Measurements from ENCODE around the gene KRTAP9-4. TPM values are rescaled to one million over a fixed set of nuclear protein-coding genes. Genes with fewer than 3 reads are reported as not detected.

Gene KRTAP9-4
- polyA plus RNA-seq, 2 of the 4 experiments (the other 2 are of a cell fraction): not detected

GRCh38 chr17:41298458-41299135, 49.1 kb downstream of the KRTAP9-4 start:
- Histone ChIP-seq H3K27ac (no peak overlapping the region), H3K4me1 (no peaks in the 10 kb centered on the region), H3K4me2 (no peak overlapping the region), H3K4me3 (no peak overlapping the region), H3K9me3 (no peaks in the 10 kb centered on the region)
- ChIA-PET CTCF (interaction anchor here (0.7 kb wide), 1 partner anchor 18 kb away, joined by 3 read pairs; no protein-coding TSS in a partner anchor), POLR2A (no interaction called here)
- WGBS (ENCODE audit: missing lambda C conversion rate): 76% methylated on average over 20 of the region's 20 CpGs
- FAIRE-seq (no peak), DNase-seq (ENCODE audit: low read depth in 1 of 2, low spot score in 1 of 2) (no peak), ATAC-seq (no peak)
- no peak for TF ChIP-seq GATA3 (IDR thresholded peaks at IDR 0.05; ENCODE audit: borderline replicate concordance)
- TF ChIP-seq CHD4 (IDR thresholded peaks at IDR 0.05; ENCODE audit: borderline replicate concordance): no peak
- no peak for TF ChIP-seq PBX3 (IDR thresholded peaks at IDR 0.05)
- TF ChIP-seq HDAC2 (IDR thresholded peaks at IDR 0.05): no peak
- no peak for TF ChIP-seq ESRRA (IDR thresholded peaks at IDR 0.05; ENCODE audit: borderline replicate concordance, low read length)
- TF ChIP-seq ZNF302 (CRISPR knock-in tag; IDR thresholded peaks at IDR 0.05): no peak

Small RNAs within 50 kb of the gene (small RNA-seq; reads per million reads assigned to genes)
- gene KRTAP9-10P: 0 reads per million in 6 experiments

Other genes starting within 250 kb of the KRTAP9-4 start
Only the 30 nearest of the 41 such genes appear.
- not detected in 2 replicates for gene KRTAP2-3, start 189.6 kb upstream of the KRTAP9-4 start, polyA plus RNA-seq (2011; rRNA removed)
- gene KRTAP2-3, start 189.6 kb upstream of the KRTAP9-4 start, polyA plus RNA-seq (2017; fragmentation: RNase III; extraction: RNeasy Plus Mini Kit Qiagen cat#74134 plus additional on column Dnase treatment): 0.10 TPM in 1 of 3 replicates, not detected in the others
- gene KRTAP2-4, start 183.8 kb upstream of the KRTAP9-4 start, polyA plus RNA-seq (2011; rRNA removed): not detected in 2 replicates
- gene KRTAP2-4, start 183.8 kb upstream of the KRTAP9-4 start, polyA plus RNA-seq (2017; fragmentation: RNase III; extraction: RNeasy Plus Mini Kit Qiagen cat#74134 plus additional on column Dnase treatment): not detected in 3 replicates
- gene KRTAP4-7, start 165.5 kb upstream of the KRTAP9-4 start, polyA plus RNA-seq (2011; rRNA removed): not detected in 2 replicates
- gene KRTAP4-7, start 165.5 kb upstream of the KRTAP9-4 start, polyA plus RNA-seq (2017; fragmentation: RNase III; extraction: RNeasy Plus Mini Kit Qiagen cat#74134 plus additional on column Dnase treatment): not detected in 3 replicates
- not detected in 2 replicates for gene KRTAP4-8, start 151.5 kb upstream of the KRTAP9-4 start, polyA plus RNA-seq (2011; rRNA removed)
- not detected in 3 replicates for gene KRTAP4-8, start 151.5 kb upstream of the KRTAP9-4 start, polyA plus RNA-seq (2017; fragmentation: RNase III; extraction: RNeasy Plus Mini Kit Qiagen cat#74134 plus additional on column Dnase treatment)
- gene KRTAP4-16, start 147.5 kb upstream of the KRTAP9-4 start, polyA plus RNA-seq (2011; rRNA removed): not detected in 2 replicates
- gene KRTAP4-16, start 147.5 kb upstream of the KRTAP9-4 start, polyA plus RNA-seq (2017; fragmentation: RNase III; extraction: RNeasy Plus Mini Kit Qiagen cat#74134 plus additional on column Dnase treatment): not detected in 3 replicates
- gene KRTAP4-9, start 144.3 kb upstream of the KRTAP9-4 start, polyA plus RNA-seq (2011; rRNA removed): not detected in 2 replicates
- not detected in 3 replicates for gene KRTAP4-9, start 144.3 kb upstream of the KRTAP9-4 start, polyA plus RNA-seq (2017; fragmentation: RNase III; extraction: RNeasy Plus Mini Kit Qiagen cat#74134 plus additional on column Dnase treatment)
- not detected in 2 replicates for gene KRTAP4-11, start 131.3 kb upstream of the KRTAP9-4 start, polyA plus RNA-seq (2011; rRNA removed)
- gene KRTAP4-11, start 131.3 kb upstream of the KRTAP9-4 start, polyA plus RNA-seq (2017; fragmentation: RNase III; extraction: RNeasy Plus Mini Kit Qiagen cat#74134 plus additional on column Dnase treatment): not detected in 3 replicates
- not detected in 2 replicates for gene KRTAP4-12, start 125.5 kb upstream of the KRTAP9-4 start, polyA plus RNA-seq (2011; rRNA removed)
- gene KRTAP4-12, start 125.5 kb upstream of the KRTAP9-4 start, polyA plus RNA-seq (2017; fragmentation: RNase III; extraction: RNeasy Plus Mini Kit Qiagen cat#74134 plus additional on column Dnase treatment): not detected in 3 replicates
- not detected in 2 replicates for gene KRTAP4-6, start 109.1 kb upstream of the KRTAP9-4 start, polyA plus RNA-seq (2011; rRNA removed)
- not detected in 3 replicates for gene KRTAP4-6, start 109.1 kb upstream of the KRTAP9-4 start, polyA plus RNA-seq (2017; fragmentation: RNase III; extraction: RNeasy Plus Mini Kit Qiagen cat#74134 plus additional on column Dnase treatment)
- gene KRTAP4-5, start 99.9 kb upstream of the KRTAP9-4 start, polyA plus RNA-seq (2011; rRNA removed): not detected in 2 replicates
- gene KRTAP4-5, start 99.9 kb upstream of the KRTAP9-4 start, polyA plus RNA-seq (2017; fragmentation: RNase III; extraction: RNeasy Plus Mini Kit Qiagen cat#74134 plus additional on column Dnase treatment): not detected in 3 replicates
- gene KRTAP4-4, start 88.9 kb upstream of the KRTAP9-4 start, polyA plus RNA-seq (2011; rRNA removed): not detected in 2 replicates
- not detected in 3 replicates for gene KRTAP4-4, start 88.9 kb upstream of the KRTAP9-4 start, polyA plus RNA-seq (2017; fragmentation: RNase III; extraction: RNeasy Plus Mini Kit Qiagen cat#74134 plus additional on column Dnase treatment)
- gene KRTAP4-3, start 81.5 kb upstream of the KRTAP9-4 start, polyA plus RNA-seq (2011; rRNA removed): not detected in 2 replicates
- not detected in 3 replicates for gene KRTAP4-3, start 81.5 kb upstream of the KRTAP9-4 start, polyA plus RNA-seq (2017; fragmentation: RNase III; extraction: RNeasy Plus Mini Kit Qiagen cat#74134 plus additional on column Dnase treatment)
- not detected in 2 replicates for gene KRTAP4-2, start 71.5 kb upstream of the KRTAP9-4 start, polyA plus RNA-seq (2011; rRNA removed)
- not detected in 3 replicates for gene KRTAP4-2, start 71.5 kb upstream of the KRTAP9-4 start, polyA plus RNA-seq (2017; fragmentation: RNase III; extraction: RNeasy Plus Mini Kit Qiagen cat#74134 plus additional on column Dnase treatment)
- gene KRTAP4-1, start 64.8 kb upstream of the KRTAP9-4 start, polyA plus RNA-seq (2011; rRNA removed): 0.32 TPM in 2 replicates
- 0.12 TPM in 2 of 3 replicates, not detected in the other for gene KRTAP4-1, start 64.8 kb upstream of the KRTAP9-4 start, polyA plus RNA-seq (2017; fragmentation: RNase III; extraction: RNeasy Plus Mini Kit Qiagen cat#74134 plus additional on column Dnase treatment)
- gene KRTAP9-1, start 59.8 kb upstream of the KRTAP9-4 start, polyA plus RNA-seq (2011; rRNA removed): not detected in 2 replicates
- not detected in 3 replicates for gene KRTAP9-1, start 59.8 kb upstream of the KRTAP9-4 start, polyA plus RNA-seq (2017; fragmentation: RNase III; extraction: RNeasy Plus Mini Kit Qiagen cat#74134 plus additional on column Dnase treatment)
- not detected in 2 replicates for gene KRTAP9-2, start 23.0 kb upstream of the KRTAP9-4 start, polyA plus RNA-seq (2011; rRNA removed)
- gene KRTAP9-2, start 23.0 kb upstream of the KRTAP9-4 start, polyA plus RNA-seq (2017; fragmentation: RNase III; extraction: RNeasy Plus Mini Kit Qiagen cat#74134 plus additional on column Dnase treatment): not detected in 3 replicates
- gene KRTAP9-3, start 17.2 kb upstream of the KRTAP9-4 start, polyA plus RNA-seq (2011; rRNA removed): not detected in 2 replicates
- not detected in 3 replicates for gene KRTAP9-3, start 17.2 kb upstream of the KRTAP9-4 start, polyA plus RNA-seq (2017; fragmentation: RNase III; extraction: RNeasy Plus Mini Kit Qiagen cat#74134 plus additional on column Dnase treatment)
- gene KRTAP9-8, start 11.7 kb upstream of the KRTAP9-4 start, polyA plus RNA-seq (2011; rRNA removed): not detected in 2 replicates
- not detected in 3 replicates for gene KRTAP9-8, start 11.7 kb upstream of the KRTAP9-4 start, polyA plus RNA-seq (2017; fragmentation: RNase III; extraction: RNeasy Plus Mini Kit Qiagen cat#74134 plus additional on column Dnase treatment)
- gene KRTAP9-9, start 5.7 kb downstream of the KRTAP9-4 start, polyA plus RNA-seq (2011; rRNA removed): not detected in 2 replicates
- not detected in 3 replicates for gene KRTAP9-9, start 5.7 kb downstream of the KRTAP9-4 start, polyA plus RNA-seq (2017; fragmentation: RNase III; extraction: RNeasy Plus Mini Kit Qiagen cat#74134 plus additional on column Dnase treatment)
- gene KRTAP9-6, start 15.7 kb downstream of the KRTAP9-4 start, polyA plus RNA-seq (2011; rRNA removed): not detected in 2 replicates
- gene KRTAP9-6, start 15.7 kb downstream of the KRTAP9-4 start, polyA plus RNA-seq (2017; fragmentation: RNase III; extraction: RNeasy Plus Mini Kit Qiagen cat#74134 plus additional on column Dnase treatment): not detected in 3 replicates
- not detected in 2 replicates for gene KRTAP9-7, start 26.0 kb downstream of the KRTAP9-4 start, polyA plus RNA-seq (2011; rRNA removed)
- gene KRTAP9-7, start 26.0 kb downstream of the KRTAP9-4 start, polyA plus RNA-seq (2017; fragmentation: RNase III; extraction: RNeasy Plus Mini Kit Qiagen cat#74134 plus additional on column Dnase treatment): not detected in 3 replicates
- gene KRTAP29-1, start 53.2 kb downstream of the KRTAP9-4 start, polyA plus RNA-seq (2011; rRNA removed): not detected in 2 replicates
- not detected in 3 replicates for gene KRTAP29-1, start 53.2 kb downstream of the KRTAP9-4 start, polyA plus RNA-seq (2017; fragmentation: RNase III; extraction: RNeasy Plus Mini Kit Qiagen cat#74134 plus additional on column Dnase treatment)
- gene KRTAP16-1, start 59.6 kb downstream of the KRTAP9-4 start, polyA plus RNA-seq (2011; rRNA removed): not detected in 2 replicates
- gene KRTAP16-1, start 59.6 kb downstream of the KRTAP9-4 start, polyA plus RNA-seq (2017; fragmentation: RNase III; extraction: RNeasy Plus Mini Kit Qiagen cat#74134 plus additional on column Dnase treatment): not detected in 3 replicates
- gene KRTAP17-1, start 66.0 kb downstream of the KRTAP9-4 start, polyA plus RNA-seq (2011; rRNA removed): not detected in 2 replicates
- not detected in 3 replicates for gene KRTAP17-1, start 66.0 kb downstream of the KRTAP9-4 start, polyA plus RNA-seq (2017; fragmentation: RNase III; extraction: RNeasy Plus Mini Kit Qiagen cat#74134 plus additional on column Dnase treatment)
- not detected in 2 replicates for gene KRT33A, start 101.1 kb downstream of the KRTAP9-4 start, polyA plus RNA-seq (2011; rRNA removed)
- not detected in 3 replicates for gene KRT33A, start 101.1 kb downstream of the KRTAP9-4 start, polyA plus RNA-seq (2017; fragmentation: RNase III; extraction: RNeasy Plus Mini Kit Qiagen cat#74134 plus additional on column Dnase treatment)
- gene KRT33B, start 120.1 kb downstream of the KRTAP9-4 start, polyA plus RNA-seq (2011; rRNA removed): not detected in 2 replicates
- gene KRT33B, start 120.1 kb downstream of the KRTAP9-4 start, polyA plus RNA-seq (2017; fragmentation: RNase III; extraction: RNeasy Plus Mini Kit Qiagen cat#74134 plus additional on column Dnase treatment): 0.05 to 0.08 TPM in 2 of 3 replicates, not detected in the other
- 0.09 TPM in 2 replicates for gene KRT34, start 132.6 kb downstream of the KRTAP9-4 start, polyA plus RNA-seq (2011; rRNA removed)
- 0.17 to 0.33 TPM (median 0.23 TPM) in 3 replicates for gene KRT34, start 132.6 kb downstream of the KRTAP9-4 start, polyA plus RNA-seq (2017; fragmentation: RNase III; extraction: RNeasy Plus Mini Kit Qiagen cat#74134 plus additional on column Dnase treatment)
- gene KRT31, start 147.9 kb downstream of the KRTAP9-4 start, polyA plus RNA-seq (2011; rRNA removed): not detected in 2 replicates
- gene KRT31, start 147.9 kb downstream of the KRTAP9-4 start, polyA plus RNA-seq (2017; fragmentation: RNase III; extraction: RNeasy Plus Mini Kit Qiagen cat#74134 plus additional on column Dnase treatment): not detected in 3 replicates
- gene KRT37, start 174.9 kb downstream of the KRTAP9-4 start, polyA plus RNA-seq (2011; rRNA removed): not detected in 2 replicates
- not detected in 3 replicates for gene KRT37, start 174.9 kb downstream of the KRTAP9-4 start, polyA plus RNA-seq (2017; fragmentation: RNase III; extraction: RNeasy Plus Mini Kit Qiagen cat#74134 plus additional on column Dnase treatment)
- not detected in 2 replicates for gene KRT38, start 191.3 kb downstream of the KRTAP9-4 start, polyA plus RNA-seq (2011; rRNA removed)
- gene KRT38, start 191.3 kb downstream of the KRTAP9-4 start, polyA plus RNA-seq (2017; fragmentation: RNase III; extraction: RNeasy Plus Mini Kit Qiagen cat#74134 plus additional on column Dnase treatment): not detected in 3 replicates

Measured in A549 (cell line).